Hepatocyte (in vitro differentiated cells): Measurements from ENCODE around the gene TEAD1.

Experiments used
- CTCF ChIP-seq: fragments of 200-600 bp; sonication (generic); IDR thresholded peaks from 2 replicates; pipeline ENCODE4 v1.5.1; 2016; ENCODE audit warnings: antibody characterized with exemption, mild to moderate bottlenecking; ENCODE audit not compliant: poor library complexity
- EZH2 ChIP-seq: fragments of 200-600 bp; sonication (generic); IDR thresholded peaks from 2 replicates; pipeline ENCODE4 v1.6.1; 2016; ENCODE audit warnings: antibody characterized with exemption, mild to moderate bottlenecking, borderline replicate concordance

GRCh38 chr11:12794576-12795230 lies 120.5 kb downstream of the TEAD1 start:
- no peak for TF ChIP-seq CTCF
- no peak for TF ChIP-seq EZH2
